ENCODE results near the gene SPTLC1.

SPTLC1 gene

DNA sequence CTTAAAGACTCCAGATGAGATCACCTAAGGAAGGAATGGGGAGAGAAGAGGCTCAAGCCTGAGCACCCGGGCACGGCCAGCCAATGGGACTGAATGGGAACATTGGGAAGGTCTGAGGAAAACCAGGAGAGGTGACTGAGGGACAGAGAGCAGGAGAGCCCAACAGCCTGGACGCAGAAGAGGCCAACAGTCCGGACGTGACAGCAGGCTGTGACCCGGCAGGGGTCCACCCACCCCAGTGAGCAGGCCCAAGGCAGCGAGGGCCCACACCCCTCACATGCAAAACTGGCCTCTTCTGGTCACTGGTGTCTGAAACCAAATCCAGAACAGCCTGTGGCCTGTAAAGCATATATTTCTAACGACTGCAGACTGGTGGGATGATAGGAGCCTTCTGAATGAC is 7.6 kb upstream of the SPTLC1 start:
- no peak for TF ChIP-seq CTCF (IDR thresholded peaks at IDR 0.05)

- no peak for TF ChIP-seq CTCF (IDR thresholded peaks at IDR 0.05)
Measured at GRCh38 chr9:92122061-92122460, 6.8 kb upstream of the SPTLC1 start.

GRCh38 chr9:92121265-92121664 is 6.1 kb upstream of the SPTLC1 start:
- TF ChIP-seq CTCF (IDR thresholded peaks at IDR 0.05) = no peak

DNA sequence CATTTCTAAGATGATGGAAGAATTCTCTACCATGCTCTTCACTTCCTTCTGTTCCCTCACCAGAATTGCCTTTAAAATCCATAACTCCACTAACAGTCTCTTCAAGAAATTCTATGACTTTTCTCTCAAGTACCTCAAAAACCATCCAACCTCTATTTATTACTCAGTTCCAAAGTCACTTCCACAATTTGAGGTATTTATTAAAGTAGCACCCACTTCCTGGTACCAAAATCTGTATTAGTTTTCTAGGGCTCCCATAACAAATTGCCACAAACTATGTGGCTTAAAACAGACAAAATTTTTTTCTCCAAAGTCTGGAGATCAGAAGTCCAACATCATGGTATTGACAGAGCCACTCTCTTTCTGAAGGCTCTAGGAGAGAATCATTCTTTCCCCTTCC is 4.9 kb upstream of the SPTLC1 start:
- TF ChIP-seq CTCF (IDR thresholded peaks at IDR 0.05) = no peak

GRCh38 chr9:92119586-92119985 is 4.4 kb upstream of the SPTLC1 start:
- TF ChIP-seq CTCF (IDR thresholded peaks at IDR 0.05) = no peak

DNA sequence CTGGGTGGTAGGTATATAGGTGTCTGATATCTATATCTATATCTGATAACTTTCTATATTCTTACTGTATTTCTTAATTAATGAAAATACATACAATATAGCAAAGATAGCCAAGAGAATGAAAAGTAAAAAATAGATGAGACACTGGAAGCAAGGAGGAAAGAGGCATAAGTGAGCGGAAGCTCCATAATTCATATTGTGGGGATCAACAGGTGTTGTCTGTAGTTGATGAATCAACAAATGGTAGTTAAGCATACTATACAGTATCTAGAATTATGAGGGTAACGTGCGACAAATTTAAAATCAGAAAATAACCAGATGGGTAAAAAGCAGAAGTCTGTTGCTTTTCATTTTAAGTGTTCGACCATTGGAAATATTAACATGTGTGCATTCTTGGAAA is 7.1 kb downstream of the SPTLC1 start:
- TF ChIP-seq CTCF (IDR thresholded peaks at IDR 0.05) = no peak

- TF ChIP-seq CTCF (IDR thresholded peaks at IDR 0.05) = no peak
Measured at GRCh38 chr9:92100237-92100911, 14.8 kb downstream of the SPTLC1 start.

GRCh38 chr9:92098638-92099037 is 16.6 kb downstream of the SPTLC1 start:
- TF ChIP-seq CTCF (IDR thresholded peaks at IDR 0.05) = no peak
